Non-pigmented ciliary epithelial cell (primary cell): ENCODE measurements around the gene PRUNE1.
A peak's percentile ranks its signal among the peaks of the same experiment; 100 is the strongest.

ENCODE experiments used
- DNase-seq: peaks from one replicate; pipeline ENCODE4 v3.0.0-alpha.2; 2010; ENCODE audit warnings: low read depth

Gene PRUNE1

DNA sequence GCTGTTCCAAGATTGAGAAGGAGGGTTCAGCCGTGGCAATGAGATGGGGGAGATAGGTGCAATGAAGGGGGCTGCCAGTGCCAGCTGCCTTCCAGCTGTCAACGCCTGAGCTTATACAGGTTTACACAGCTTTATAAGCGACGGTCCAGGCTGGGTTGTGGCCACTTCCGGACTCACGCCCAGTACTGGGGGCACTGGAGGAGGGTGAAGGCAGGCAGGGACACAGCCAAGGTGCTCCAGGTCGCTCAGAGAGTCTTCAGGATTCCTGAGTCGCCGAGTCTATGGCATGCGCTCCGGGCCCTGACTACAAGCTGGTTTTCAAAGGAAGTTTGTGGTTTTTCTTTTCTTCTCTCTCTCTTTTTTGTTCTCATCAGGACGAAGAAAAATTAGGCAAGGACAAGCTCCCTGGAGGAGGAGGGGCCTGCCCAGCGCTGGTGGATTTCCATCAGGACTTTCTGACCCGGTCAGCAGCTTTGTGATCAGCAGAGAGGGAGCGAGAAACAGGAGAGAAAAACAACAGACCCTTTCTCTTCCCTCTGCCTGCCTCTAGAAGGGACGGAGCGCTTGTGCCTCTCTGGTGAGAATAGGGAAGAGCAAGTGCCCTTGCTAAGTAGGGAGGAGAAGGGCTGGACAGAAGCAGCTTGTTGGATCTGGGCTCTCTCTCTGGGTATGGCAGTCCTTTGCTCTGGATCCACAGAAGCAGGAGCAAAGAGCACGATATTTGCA lies 1.8 kb upstream of the PRUNE1 start, which contains the start of gene MINDY1:
MINDY1 (minus strand) TSS at position 576 of the 726 bp plus-strand sequence. CDS start 4,285 bp downstream, outside the sequence.
- peak; percentile 72 for DNase-seq

DNA sequence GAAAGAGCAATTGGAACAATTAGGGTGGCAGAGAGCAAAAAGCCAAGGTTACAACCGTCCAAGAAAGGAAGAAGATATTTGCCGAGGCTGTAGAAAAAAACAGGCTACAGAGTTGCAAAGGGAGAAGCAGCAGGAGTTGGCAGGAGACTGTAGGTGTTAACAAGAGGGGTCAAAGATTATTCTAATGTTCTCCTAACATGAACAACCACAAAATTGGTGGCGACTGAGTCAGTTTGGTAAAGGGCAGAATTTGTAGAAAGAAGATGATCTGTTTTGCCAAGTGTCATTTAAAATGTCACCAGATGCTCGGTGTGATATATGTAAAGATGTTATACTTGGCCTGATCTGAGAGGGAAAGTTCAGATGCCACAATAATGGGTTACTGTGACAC lies 401 bp upstream of the PRUNE1 start:
- DNase-seq = no peak

GRCh38 chr1:151009206-151009587 lies 948 bp downstream of the PRUNE1 start:
- DNase-seq = no peak

- no peak for DNase-seq
Measured at GRCh38 chr1:151009674-151010345, 1.6 kb downstream of the PRUNE1 start.

DNA sequence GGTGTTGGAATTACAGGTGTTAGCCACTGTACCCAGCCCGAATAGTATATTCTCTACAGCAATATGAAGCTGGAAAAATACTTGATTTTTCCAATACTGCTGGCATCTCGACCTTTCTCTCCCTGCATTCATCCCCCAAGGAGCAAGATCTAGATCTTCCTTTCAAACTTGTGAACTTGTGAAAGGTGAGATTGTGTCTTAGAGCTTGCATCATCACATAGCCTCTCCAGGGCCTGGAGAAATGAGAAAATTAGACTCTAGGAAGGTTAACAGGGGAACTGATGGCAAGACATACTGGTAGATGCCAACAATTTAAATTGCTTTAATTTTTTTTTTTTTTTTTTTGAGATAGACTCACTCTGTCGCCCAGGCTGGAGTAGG lies 2.1 kb downstream of the PRUNE1 start:
- no peak for DNase-seq

- no peak for DNase-seq
Measured at GRCh38 chr1:151011154-151011850, 3.1 kb downstream of the PRUNE1 start.

GRCh38 chr1:151012684-151013471 lies 4.6 kb downstream of the PRUNE1 start:
- no peak for DNase-seq

- no peak for DNase-seq
Measured at GRCh38 chr1:151013518-151013917, 5.3 kb downstream of the PRUNE1 start.

DNA sequence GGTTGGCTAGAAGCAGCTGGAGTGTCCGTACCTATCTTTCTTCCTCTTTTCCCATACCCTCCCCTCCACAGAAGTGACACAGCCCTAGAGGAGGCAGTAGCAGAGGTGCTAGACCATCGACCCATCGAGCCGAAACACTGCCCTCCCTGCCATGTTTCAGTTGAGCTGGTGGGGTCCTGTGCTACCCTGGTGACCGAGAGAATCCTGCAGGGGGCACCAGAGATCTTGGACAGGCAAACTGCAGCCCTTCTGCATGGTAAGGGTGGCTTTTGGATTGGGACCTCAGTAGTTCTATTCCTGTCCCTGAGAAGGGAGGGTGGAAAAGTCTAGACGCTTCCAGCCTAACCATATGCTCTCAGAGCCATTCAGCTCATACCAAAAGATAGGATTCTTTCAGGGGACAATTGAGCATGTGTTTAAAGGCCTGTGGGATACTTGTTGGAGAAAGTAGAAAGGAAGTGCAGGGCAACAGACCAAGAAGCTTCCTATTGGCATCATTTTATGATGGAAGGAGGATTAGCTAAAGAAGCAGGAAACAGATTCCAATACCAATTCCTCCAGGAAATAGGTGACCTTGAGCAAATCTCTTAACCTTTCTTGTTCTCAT lies 16.4 kb downstream of the PRUNE1 start:
- no peak for DNase-seq

DNA sequence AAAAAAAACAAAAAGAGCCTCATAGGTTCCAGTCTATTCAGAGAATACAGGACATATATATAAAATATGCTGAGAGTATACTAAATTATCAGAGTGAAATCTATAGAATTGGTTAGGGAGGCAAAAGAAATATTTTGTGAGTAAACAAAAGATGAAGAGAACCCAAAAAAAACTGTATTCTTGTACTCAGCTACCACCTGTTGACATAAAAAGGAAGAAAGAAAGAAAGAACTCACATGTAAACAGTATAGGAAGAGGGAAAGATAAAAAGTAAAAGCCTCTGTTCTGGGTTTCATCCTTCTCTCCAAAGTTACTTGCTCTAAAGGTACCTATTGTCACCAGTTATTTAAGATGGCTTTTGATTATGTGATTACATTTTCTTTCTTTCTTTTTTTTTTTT lies 18.2 kb downstream of the PRUNE1 start:
- no peak for DNase-seq

DNA sequence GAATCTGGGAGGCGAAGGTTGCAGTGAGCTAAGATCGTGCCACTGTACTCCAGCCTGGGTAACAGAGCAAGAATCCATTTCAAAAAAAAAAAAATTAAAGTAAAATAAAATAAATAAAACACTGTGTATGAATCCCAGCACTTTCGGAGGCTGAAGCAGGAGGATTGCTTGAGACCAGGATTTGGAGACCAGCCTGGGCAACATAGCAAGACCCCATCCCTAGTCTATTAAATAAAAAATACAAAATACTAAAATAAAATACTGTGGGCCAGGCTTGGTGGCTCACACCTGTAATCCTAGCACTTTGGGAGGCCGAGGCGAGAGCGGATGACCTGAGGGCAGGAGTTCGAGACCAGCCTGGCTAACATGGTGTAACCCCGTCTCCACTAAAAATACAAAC lies 23.9 kb downstream of the PRUNE1 start:
- DNase-seq = no peak

GRCh38 chr1:151035167-151035566 lies 26.9 kb downstream of the PRUNE1 start:
- no peak for DNase-seq

- DNase-seq = no peak
Measured at GRCh38 chr1:151036356-151036755, 28.1 kb downstream of the PRUNE1 start, which contains the start of gene BNIPL. BNIPL (plus strand) TSS chr1:151036586; CDS start chr1:151036726, 140 bp downstream.

DNA sequence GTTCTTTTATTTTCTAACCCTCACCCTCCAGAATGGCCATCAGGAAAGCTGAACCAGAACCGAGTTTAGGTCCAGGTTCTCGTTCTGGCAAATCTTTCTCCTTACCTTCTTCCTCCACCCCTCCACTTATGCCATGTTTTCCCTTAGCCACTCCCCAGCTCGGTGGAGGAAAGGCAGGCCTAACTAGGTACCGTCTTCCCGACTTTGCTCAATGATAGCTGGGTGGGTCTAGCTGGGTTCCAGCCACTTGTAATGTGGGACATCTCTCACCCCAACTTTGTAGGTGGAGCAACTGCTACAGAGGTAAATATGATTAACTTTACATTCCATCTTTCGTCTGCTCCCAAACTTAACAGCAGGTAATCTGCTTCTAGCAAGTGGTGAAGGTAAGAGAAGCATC lies 28.8 kb downstream of the PRUNE1 start:
- no peak for DNase-seq

DNA sequence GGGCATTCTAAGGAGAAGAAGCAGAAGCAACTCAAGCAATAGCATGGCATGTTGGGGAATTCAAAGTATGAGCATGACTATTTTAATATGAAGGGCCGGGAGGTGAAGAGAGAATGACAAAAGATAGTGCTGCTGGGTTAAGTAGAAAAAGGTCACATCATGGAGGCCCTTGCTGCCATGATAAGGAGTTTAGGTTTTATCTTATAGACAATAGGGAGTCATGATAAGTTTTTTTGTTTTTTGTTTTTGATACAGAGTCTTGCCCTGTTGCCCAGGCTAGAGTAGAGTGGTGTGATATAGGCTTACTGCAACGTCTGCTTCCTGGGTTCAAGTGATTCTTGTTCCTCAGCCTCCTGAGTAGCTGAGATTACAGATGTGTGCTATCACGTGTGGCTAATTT lies 31.3 kb downstream of the PRUNE1 start:
- no peak for DNase-seq

DNA sequence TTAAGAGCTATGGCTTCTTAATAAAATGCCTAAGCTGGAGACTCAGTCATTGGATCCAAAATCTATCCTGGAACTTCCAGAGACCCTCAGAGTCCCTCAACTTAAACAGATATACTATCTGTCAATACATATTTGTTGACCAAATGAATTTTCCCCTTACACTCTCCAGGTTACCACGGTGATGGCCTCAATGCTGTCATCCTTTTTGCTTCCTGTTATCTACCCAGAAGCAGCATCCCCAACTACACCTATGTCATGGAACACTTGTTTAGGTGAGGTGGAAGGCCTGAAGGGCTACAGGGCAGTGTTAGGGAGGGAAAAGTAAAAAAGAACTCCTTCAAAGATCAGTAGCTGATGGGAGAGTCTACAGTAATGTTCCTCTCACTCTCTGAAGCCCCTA lies 34.9 kb downstream of the PRUNE1 start:
- DNase-seq = no peak

GRCh38 chr1:151047591-151047924 lies 39.3 kb downstream of the PRUNE1 start, which contains the start of gene C1orf56:
C1orf56 (plus strand) TSS chr1:151047751; CDS start chr1:151047848, 97 bp downstream.
- DNase-seq = no peak

- DNase-seq = no peak
Measured at GRCh38 chr1:151047925-151048644, 39.8 kb downstream of the PRUNE1 start.

- no peak for DNase-seq
Measured at GRCh38 chr1:151048645-151049032, 40.4 kb downstream of the PRUNE1 start.

DNA sequence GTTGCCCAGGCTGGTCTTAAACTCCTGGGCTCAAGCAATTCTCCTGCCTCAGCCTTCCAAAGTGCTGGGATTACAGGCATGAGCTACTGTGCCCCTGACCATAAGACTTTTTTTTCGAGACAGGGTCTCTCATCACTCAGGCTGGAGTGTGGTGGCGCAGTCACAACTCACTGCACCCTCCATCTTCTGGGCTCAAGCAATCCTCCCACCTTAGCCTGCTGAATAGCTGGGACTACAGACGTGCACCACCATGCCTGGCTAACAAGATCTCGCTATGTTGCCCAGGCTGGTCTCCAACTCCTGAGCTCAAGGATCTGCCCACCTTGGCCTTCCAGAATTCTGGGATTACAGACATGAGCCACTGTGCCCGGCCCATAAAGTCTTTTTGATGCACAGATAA lies 41.2 kb downstream of the PRUNE1 start:
- no peak for DNase-seq

DNA sequence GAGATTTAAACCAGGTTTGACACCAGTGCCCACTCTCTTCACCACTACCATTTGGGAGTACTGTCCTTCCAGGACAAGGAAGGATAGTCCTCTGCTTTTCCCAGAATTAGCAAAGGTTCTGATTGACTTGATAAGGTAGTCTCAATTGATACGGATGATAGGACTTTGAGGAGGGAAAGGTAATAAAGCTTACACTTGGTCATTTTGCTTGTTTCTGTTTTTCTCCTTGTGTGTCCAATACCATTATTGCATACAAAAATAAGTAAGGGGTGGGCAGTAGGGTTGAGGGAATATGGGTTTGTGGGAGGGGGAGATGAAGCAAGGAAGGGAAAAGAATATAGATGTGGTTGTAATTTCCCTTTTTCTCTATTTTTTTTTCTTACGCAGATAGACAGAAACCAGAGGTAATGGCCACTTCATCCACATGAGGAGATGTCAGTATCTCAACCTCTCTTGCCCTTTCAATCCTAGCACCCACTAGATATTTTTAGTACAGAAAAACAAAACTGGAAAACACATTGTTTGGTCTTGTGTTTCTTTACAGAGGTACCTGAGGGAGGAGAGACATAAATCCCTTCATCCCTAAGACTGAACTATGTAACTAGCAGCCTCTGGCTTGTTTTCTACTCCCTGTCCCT lies 41.9 kb downstream of the PRUNE1 start:
- DNase-seq = no peak
